SU-DHL-6 (cell line): ENCODE data around the gene MAN1A2.

ENCODE experiments used
- H2AFZ ChIP-seq: fragments of 200-600 bp; sonication (generic); 2 replicates; pipeline ENCODE4 v1.6.1; 2014; ENCODE audit warnings: low read depth, mild to moderate bottlenecking, moderate library complexity, mixed read lengths, antibody characterized with exemption, low read length; ENCODE audit not compliant: severe bottlenecking
- H3F3A ChIP-seq: fragments of 200-600 bp; shearing (Covaris generic); 2 replicates; pipeline ENCODE4 v1.6.0; 2016; ENCODE audit warnings: antibody characterized with exemption, mild to moderate bottlenecking; ENCODE audit not compliant: insufficient read depth
- H3K27ac ChIP-seq: fragments of 200-600 bp; sonication (generic); 2 replicates; pipeline ENCODE4 v1.5.1; 2016; ENCODE audit warnings: low read depth, mild to moderate bottlenecking, low read length, moderate library complexity, mixed read lengths
- H3K27me3 ChIP-seq: fragments of 200-600 bp; sonication (generic), shearing (Covaris generic); 2 replicates; pipeline ENCODE4 v1.6.0; 2014; ENCODE audit warnings: mild to moderate bottlenecking, low read length
- H3K36me3 ChIP-seq: fragments of 200-600 bp; sonication (generic); 2 replicates; pipeline ENCODE4 v1.6.1; 2014; ENCODE audit warnings: mild to moderate bottlenecking, low read length, mixed read lengths
- H3K4me2 ChIP-seq: fragments of 300-600, 200-600 bp; shearing (Covaris generic), sonication (generic); 2 replicates; pipeline ENCODE4 v1.6.0; 2014; ENCODE audit warnings: low read length, low read depth, mild to moderate bottlenecking; ENCODE audit not compliant: poor library complexity, severe bottlenecking
- H3K4me3 ChIP-seq: fragments of 200-600 bp; sonication (generic); 2 replicates; pipeline ENCODE4 v1.5.1; 2014; ENCODE audit warnings: antibody characterized with exemption, low read length, mild to moderate bottlenecking, mixed read lengths; ENCODE audit not compliant: insufficient read depth, poor library complexity, severe bottlenecking
- H3K79me2 ChIP-seq: fragments of 200-600 bp; sonication (generic); 2 replicates; pipeline ENCODE4 v1.6.1; 2014; ENCODE audit warnings: mild to moderate bottlenecking, low read length, moderate library complexity; ENCODE audit not compliant: insufficient read depth
- H3K9ac ChIP-seq: fragments of 200-600 bp; sonication (generic); 2 replicates; pipeline ENCODE4 v1.7.0; 2014; ENCODE audit warnings: mild to moderate bottlenecking, low read length
- H3K9me2 ChIP-seq: fragments of 200-600 bp; sonication (generic); replicated peaks from 2 replicates; pipeline ENCODE4 v1.6.1; 2014; ENCODE audit warnings: low read length; ENCODE audit not compliant: insufficient read depth
- H3K9me3 ChIP-seq: fragments of 200-600 bp; sonication (generic); 2 replicates; pipeline ENCODE4 v1.6.1; 2014; ENCODE audit warnings: low read length, mixed read lengths; ENCODE audit not compliant: insufficient read depth
- H4K20me1 ChIP-seq: fragments of 200-600 bp; sonication (generic); 2 replicates; pipeline ENCODE4 v1.6.1; 2014; ENCODE audit warnings: low read depth, mild to moderate bottlenecking, antibody characterized with exemption, low read length, moderate library complexity, mixed read lengths
- CTCF ChIP-seq: fragments of 200-600 bp; sonication (generic); IDR thresholded peaks from one replicate; pipeline ENCODE4 v1.5.1; 2017; ENCODE audit warnings: antibody characterized with exemption, mild to moderate bottlenecking, low read length, moderate library complexity; ENCODE audit not compliant: insufficient read depth, poor library complexity, severe bottlenecking
- EZH2phosphoT487 ChIP-seq: fragments of 200-600 bp; sonication (generic), shearing (Covaris generic); conservative IDR thresholded peaks from 2 replicates; pipeline ENCODE4 v1.6.1; 2018; ENCODE audit warnings: mild to moderate bottlenecking, antibody characterized with exemption, low read length, moderate library complexity, mixed read lengths

The MAN1A2 gene

DNA sequence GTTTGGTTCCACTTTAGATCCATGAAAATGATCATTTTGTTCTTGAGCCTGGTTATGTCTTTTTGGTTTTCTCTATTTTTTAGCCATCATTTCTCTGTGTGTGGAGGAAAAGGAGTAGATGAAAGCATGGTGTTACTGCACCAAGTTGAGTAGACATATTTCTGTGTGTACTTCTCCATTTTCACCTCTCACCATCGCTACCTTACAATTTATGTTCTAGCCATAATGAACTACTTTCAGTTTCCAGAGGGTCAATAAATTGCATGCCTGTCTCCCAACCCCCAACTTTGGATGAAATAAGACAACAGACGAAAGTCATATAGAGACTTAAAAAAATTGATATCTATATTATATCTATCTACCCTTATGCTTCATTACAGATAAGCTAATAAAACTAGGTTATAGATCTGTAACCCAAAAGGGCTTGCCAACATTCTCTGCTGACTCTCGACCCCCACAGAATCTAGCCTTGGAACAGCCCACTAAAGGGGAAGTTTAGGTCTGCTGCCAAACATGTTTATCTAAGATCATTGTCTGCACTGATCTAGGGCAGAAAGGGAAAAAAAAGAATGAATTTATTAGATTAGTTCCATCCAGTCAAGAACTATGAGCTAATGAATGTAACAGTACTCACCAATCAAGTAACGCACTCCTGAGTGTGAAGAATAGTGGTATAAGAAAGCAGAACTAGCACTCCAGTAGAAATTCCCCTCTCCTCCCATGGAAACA is 7.5 kb upstream of the MAN1A2 start:
- Histone ChIP-seq H3K9ac (no peak overlapping the region), H4K20me1 (no peaks in the 10 kb centered on the region), H3K36me3 (no peaks in the 10 kb centered on the region), H3K79me2 (no peaks in the 10 kb centered on the region), H3K9me2 (no peaks in the 10 kb centered on the region), H2AFZ (no peak overlapping the region), H3K4me2 (no peak overlapping the region), H3K27me3 (no peaks in the 10 kb centered on the region), H3K9me3 (no peaks in the 10 kb centered on the region), H3F3A (no peaks in the 10 kb centered on the region; the same call in 1 of the 2 replicates), H3K27ac (no peak overlapping the region), H3K4me3 (no peak overlapping the region)
- no peak for TF ChIP-seq CTCF
- TF ChIP-seq EZH2phosphoT487, result no peak

DNA sequence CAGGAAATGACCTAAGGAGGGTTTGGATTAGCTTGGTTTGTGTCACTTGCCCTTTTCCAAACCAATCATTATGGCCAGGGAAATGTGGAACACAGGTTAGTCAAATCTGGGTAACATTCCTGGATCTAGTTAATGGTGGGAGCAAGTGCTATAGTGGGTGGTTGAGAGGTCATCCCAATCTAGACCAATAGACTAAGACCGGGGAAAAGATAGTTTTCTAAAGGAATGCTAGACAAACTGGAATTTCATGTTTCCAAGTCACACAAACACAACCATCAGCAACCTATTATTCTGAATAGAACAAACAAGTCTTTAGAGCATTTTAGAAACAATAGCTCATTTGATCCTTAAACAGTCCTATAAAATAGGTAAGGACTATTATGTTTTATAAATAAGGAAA is 4.3 kb upstream of the MAN1A2 start:
- no peak overlapping the region for H3K9ac ChIP-seq
- H2AFZ ChIP-seq, result no peak overlapping the region
- H3F3A ChIP-seq, result no peaks in the 10 kb centered on the region; the same call in 1 of the 2 replicates
- H3K27ac ChIP-seq, result no peak overlapping the region
- H3K4me3 ChIP-seq, result no peak overlapping the region
- no peaks in the 10 kb centered on the region for H3K9me3 ChIP-seq
- H3K9me2 ChIP-seq, result no peaks in the 10 kb centered on the region
- peaks cover 7% of the 10 kb centered on the region for H3K79me2 ChIP-seq
- no peaks in the 10 kb centered on the region for H3K27me3 ChIP-seq
- no peaks in the 10 kb centered on the region for H4K20me1 ChIP-seq
- H3K36me3 ChIP-seq, result no peaks in the 10 kb centered on the region
- TF ChIP-seq EZH2phosphoT487 (no peak), CTCF (no peak)
- H3K4me2 ChIP-seq, result no peak overlapping the region

GRCh38 chr1:117363571-117364048 is 3.6 kb upstream of the MAN1A2 start:
- TF ChIP-seq EZH2phosphoT487, result no peak
- no peak for TF ChIP-seq CTCF
- Histone ChIP-seq H3K27ac (no peak overlapping the region), H3F3A (peaks cover 5% of the 10 kb centered on the region), H3K27me3 (no peaks in the 10 kb centered on the region), H2AFZ (no peak overlapping the region), H3K36me3 (no peaks in the 10 kb centered on the region), H3K79me2 (peaks cover 13% of the 10 kb centered on the region), H3K9ac (no peak overlapping the region), H4K20me1 (no peaks in the 10 kb centered on the region), H3K9me2 (no peaks in the 10 kb centered on the region), H3K4me3 (no peak overlapping the region), H3K4me2 (no peak overlapping the region), H3K9me3 (no peaks in the 10 kb centered on the region)
